Skeletal muscle satellite cell (primary cell): Measurements from ENCODE around the gene PIEZO2.

Experiments
- H3K27me3 ChIP-seq: 2 replicates; pipeline ENCODE4 v1.7.0; 2013; ENCODE audit warnings: low read length; ENCODE audit not compliant: control insufficient read depth, insufficient read depth
- H3K36me3 ChIP-seq: 2 replicates; pipeline ENCODE4 v1.7.0; 2013; ENCODE audit warnings: mild to moderate bottlenecking, control low read depth, low read length; ENCODE audit not compliant: insufficient read depth
- H3K4me1 ChIP-seq: 2 replicates; pipeline ENCODE4 v1.7.0; 2013; ENCODE audit warnings: low read length; ENCODE audit not compliant: control insufficient read depth, insufficient read depth
- H3K4me2 ChIP-seq: 2 replicates; pipeline ENCODE4 v1.7.0; 2013; ENCODE audit warnings: mild to moderate bottlenecking, low read length
- H3K4me3 ChIP-seq: 2 replicates; pipeline ENCODE4 v1.7.0; 2013; ENCODE audit warnings: low read length
- H3K9ac ChIP-seq: 2 replicates; pipeline ENCODE4 v1.7.0; 2013; ENCODE audit warnings: mild to moderate bottlenecking, low read depth, low read length, moderate library complexity
- H3K9me3 ChIP-seq: replicated peaks from 2 replicates; pipeline ENCODE4 v1.7.0; 2013; ENCODE audit warnings: mild to moderate bottlenecking, control low read depth, low read length

PIEZO2 gene

DNA sequence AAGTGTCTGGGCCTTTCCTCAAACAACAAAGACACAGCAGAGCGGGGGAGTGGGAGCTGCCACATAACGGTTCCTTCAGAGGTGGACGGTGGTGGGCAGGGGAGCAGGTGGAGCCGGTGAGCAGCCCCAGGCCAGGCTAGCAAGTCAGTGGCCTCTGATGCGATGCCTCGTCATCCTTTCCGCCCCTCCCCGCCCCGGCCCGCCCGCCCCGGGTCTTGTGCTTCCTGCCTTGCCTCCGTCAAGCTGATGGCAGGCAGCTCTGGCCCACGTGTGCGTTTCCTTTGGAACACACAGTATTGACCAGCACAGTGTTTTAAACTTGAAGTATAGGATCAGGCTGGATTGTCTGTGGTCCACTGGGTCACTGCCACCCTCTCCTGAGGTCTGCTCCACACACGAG is 38.9 kb downstream of the PIEZO2 start:
- H3K9me3 ChIP-seq = no peaks in the 10 kb centered on the region
- no peaks in the 10 kb centered on the region for H3K27me3 ChIP-seq
- no peak overlapping the region for H3K4me2 ChIP-seq
- H3K36me3 ChIP-seq = no peaks in the 10 kb centered on the region
- H3K4me3 ChIP-seq = no peak overlapping the region
- H3K9ac ChIP-seq = no peak overlapping the region
- peaks cover 7% of the 10 kb centered on the region for H3K4me1 ChIP-seq

DNA sequence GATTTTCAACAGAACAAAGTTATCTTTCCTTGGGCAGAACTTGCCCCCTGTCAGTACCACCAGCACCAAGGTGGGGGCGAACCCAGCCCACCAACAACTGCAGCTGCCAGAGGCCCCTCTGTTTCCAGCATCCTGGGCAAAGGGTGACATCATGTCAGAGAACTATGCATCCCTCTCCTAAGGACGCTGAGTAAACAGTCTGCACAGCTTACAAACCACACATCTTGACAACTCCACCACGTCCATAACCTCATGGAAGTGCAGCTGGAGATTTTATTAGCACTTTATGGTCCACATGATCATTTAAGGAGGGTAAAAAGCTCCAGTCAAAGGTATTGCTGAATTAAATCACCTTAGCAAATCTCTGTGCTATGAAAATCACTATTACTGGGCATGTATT is 40.4 kb downstream of the PIEZO2 start:
- Histone ChIP-seq H3K9ac (no peak overlapping the region), H3K4me2 (no peak overlapping the region), H3K27me3 (no peaks in the 10 kb centered on the region), H3K4me3 (no peak overlapping the region), H3K36me3 (no peaks in the 10 kb centered on the region), H3K4me1 (no peaks in the 10 kb centered on the region), H3K9me3 (no peaks in the 10 kb centered on the region)

DNA sequence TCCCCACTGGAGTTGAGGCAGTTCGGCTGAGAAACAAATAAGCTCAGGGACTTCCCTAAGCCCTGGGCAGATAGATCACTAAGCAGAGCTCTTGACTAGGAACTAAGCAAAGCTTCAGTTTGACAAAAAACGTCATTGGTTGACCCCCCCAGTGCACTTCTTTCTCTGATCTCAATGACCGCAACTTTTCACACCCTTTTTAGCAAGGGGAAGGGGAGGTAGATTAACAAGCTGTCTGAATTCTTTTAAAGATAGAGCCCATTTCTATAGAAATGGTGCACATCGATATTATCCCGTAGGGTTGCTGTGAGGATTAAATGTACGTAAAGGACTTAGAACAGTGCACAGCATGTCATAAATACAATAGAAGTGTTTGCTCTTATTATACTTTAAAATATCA is 42.5 kb downstream of the PIEZO2 start:
- Histone ChIP-seq H3K4me2 (no peak overlapping the region), H3K36me3 (no peaks in the 10 kb centered on the region), H3K9me3 (no peaks in the 10 kb centered on the region), H3K4me1 (no peaks in the 10 kb centered on the region), H3K9ac (no peak overlapping the region), H3K27me3 (no peaks in the 10 kb centered on the region), H3K4me3 (no peak overlapping the region)

DNA sequence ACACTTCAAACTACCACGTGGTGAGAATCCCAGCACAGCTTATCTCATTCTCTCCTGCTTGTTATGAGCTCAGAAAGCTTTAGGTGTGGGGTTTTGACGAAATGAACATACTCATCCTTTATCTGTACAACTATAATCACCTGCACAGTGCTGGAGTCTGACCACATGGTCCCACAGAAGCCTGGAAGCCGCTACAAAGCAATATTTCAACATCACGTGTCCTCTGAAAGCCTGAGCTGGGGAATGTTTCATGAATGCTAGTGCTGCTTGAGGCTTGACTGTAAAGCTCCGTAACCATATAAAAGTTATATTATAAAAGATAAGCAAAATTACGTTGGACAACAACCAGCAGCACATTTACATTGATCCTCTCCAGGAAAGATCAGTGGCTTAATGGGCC is 43.9 kb downstream of the PIEZO2 start:
- Histone ChIP-seq H3K4me2 (no peak overlapping the region), H3K9me3 (no peaks in the 10 kb centered on the region), H3K27me3 (no peaks in the 10 kb centered on the region), H3K36me3 (no peaks in the 10 kb centered on the region), H3K4me3 (no peak overlapping the region), H3K9ac (no peak overlapping the region), H3K4me1 (no peaks in the 10 kb centered on the region)

DNA sequence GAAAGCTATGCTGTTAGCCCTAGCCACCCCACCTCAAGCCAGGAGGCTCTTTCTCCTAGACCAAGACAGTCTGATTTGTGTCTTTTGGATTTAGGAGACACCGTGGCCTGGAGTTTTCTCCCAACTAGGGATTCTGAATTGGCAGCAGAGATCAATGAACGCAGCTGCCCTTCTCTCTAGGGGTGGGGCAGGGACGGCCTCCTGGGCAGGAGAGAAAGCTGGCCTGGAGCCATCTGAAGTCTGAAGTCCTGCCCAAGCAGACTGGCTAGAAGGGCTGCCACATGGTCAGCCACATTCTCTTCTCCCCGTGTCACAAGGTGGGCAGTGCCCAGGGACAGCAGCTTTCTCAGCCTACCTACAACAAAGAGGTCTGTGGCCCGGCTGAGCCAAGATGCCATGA is 45.1 kb downstream of the PIEZO2 start:
- H3K4me1 ChIP-seq = no peaks in the 10 kb centered on the region
- H3K9ac ChIP-seq = no peak overlapping the region
- H3K36me3 ChIP-seq = no peaks in the 10 kb centered on the region
- no peak overlapping the region for H3K4me2 ChIP-seq
- H3K4me3 ChIP-seq = no peak overlapping the region
- H3K27me3 ChIP-seq = no peaks in the 10 kb centered on the region
- no peaks in the 10 kb centered on the region for H3K9me3 ChIP-seq

DNA sequence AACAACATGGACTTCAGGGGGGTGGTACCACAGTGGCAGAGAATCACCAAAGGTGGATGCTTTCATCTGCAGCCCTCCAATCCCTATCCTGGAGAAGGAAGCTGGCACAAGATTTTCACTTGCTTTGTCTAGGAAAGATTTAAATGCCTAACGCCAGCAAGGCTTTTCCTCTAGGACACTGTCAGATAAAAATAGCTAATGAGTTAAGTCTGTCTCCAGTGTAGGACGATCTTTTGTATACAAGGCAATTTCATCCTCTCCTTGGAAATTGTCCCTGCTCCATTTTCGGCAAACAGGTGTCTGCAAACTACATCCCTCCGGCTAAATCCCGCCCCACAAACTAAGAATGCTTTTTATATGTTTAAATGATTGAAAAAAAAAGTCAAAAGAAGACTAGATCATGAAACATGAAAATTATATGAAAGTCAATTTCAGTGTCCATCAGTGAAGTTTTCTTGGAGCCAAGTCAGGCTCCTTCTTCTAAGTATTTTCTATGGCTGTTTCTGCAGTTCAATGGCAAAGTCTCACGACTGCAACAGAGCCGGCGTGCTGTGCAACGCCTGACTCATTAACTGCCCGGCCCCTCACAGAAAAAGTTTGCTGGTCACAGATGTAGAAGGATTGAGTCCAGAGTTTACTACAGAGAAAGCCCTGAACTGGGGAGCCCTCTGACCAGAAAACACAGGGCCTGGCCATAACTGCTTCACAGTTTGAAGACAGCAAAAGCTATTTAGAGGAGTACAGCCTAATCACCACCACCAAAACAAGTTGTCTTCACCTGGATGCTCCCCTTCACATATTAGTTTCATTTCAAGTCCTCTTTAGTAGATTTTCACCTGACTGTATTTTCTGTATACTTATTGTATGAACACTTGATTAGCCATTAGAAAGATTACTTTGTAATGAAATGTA is 52.3 kb downstream of the PIEZO2 start:
- Histone ChIP-seq H3K9me3 (no peaks in the 10 kb centered on the region), H3K27me3 (no peaks in the 10 kb centered on the region), H3K9ac (no peak overlapping the region), H3K36me3 (no peaks in the 10 kb centered on the region), H3K4me3 (no peak overlapping the region), H3K4me1 (peaks cover 10% of the 10 kb centered on the region), H3K4me2 (no peak overlapping the region)

DNA sequence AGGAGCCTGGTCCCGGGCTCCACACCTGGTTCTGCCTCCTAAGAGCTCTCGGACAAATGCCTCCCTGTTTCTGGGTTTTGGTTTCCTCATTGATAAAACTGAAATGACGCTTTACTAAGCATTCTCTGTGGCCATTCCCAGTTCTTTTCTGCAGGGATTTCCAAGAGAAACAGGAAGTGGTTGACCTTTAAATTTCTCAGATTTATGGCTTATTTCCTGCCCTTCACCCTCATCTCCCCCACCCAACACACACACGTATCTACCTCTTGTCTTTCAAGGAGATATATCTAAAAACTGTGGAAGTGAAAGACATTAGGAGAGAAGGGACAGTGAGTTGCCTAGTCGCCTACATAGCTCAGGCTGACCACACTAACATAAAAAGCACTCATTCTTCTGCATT is 53.0 kb downstream of the PIEZO2 start:
- no peaks in the 10 kb centered on the region for H3K27me3 ChIP-seq
- no peak overlapping the region for H3K4me3 ChIP-seq
- H3K4me2 ChIP-seq = peak overlapping the region; percentile 22
- H3K36me3 ChIP-seq = no peaks in the 10 kb centered on the region
- H3K4me1 ChIP-seq = peaks cover 10% of the 10 kb centered on the region
- no peaks in the 10 kb centered on the region for H3K9me3 ChIP-seq
- no peak overlapping the region for H3K9ac ChIP-seq

DNA sequence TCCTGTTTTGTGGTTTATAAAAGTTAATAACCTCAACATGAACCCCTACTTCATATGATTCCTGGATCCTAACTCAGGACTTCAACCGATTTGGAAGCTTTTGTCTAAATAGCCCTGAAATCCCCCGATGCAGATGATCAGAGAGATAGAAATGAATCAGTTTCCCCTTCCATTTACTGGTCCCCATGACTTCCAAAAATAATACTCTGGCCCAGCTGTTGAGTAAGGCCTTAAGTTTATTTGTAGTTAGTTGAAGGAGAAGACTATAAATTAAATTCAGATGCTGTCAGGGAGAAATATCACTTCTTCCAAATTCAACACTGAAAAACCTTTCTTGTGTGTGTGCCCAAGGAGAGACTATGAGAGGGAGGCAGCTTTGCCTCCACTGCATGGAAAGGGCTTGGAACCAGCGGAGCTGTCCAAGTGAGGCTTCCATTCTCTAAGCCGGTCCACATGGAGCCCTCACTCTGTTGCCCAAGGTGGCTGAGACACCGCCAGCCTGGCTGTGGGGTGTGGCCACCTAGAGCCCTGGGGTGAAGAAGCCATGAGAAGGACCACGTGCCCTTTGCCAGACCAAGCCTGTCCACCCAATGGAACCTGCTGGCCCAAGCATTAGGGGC is 53.6 kb downstream of the PIEZO2 start:
- Histone ChIP-seq H3K9me3 (no peaks in the 10 kb centered on the region), H3K27me3 (no peaks in the 10 kb centered on the region), H3K36me3 (no peaks in the 10 kb centered on the region), H3K4me3 (no peak overlapping the region), H3K4me2 (peak overlapping the region; percentile 22), H3K9ac (no peak overlapping the region), H3K4me1 (peaks cover 10% of the 10 kb centered on the region)

DNA sequence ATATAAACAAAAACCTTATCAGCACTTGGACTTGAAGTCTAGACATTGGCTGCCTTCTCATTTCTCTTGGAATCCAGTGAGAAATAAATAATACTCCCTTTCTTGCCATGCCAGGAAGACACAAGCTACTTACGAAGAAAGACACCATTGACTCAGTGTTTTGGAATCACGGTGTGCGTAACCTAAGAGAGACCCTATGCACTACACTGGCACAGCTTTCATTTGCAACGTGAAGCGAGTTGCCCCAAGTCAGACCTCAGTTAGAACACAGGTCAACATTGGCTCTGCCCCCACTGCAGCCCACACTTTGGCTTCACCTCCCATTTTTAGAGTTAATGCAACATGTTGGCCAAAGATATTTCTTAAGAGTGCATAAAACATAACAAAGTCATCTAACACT is 54.2 kb downstream of the PIEZO2 start:
- no peak overlapping the region for H3K9ac ChIP-seq

DNA sequence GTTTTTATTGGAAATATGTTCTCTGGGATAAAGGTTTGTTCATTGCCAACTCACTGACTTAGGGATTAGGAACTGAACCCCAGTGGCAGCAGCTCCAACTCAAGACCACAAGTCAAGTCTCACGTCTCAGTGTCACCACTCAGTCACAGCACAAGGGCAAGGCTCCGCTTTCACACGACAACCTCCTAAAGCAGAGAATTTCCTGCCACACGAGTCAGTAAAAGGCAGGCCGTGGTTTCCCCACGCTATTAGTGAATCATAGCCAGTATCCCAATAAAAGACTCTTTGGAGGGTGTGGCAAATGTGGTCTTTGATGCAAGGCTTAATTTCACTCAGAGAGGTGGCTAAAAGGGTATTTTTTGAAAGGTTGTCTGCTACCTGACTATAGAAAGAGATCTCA is 57.6 kb downstream of the PIEZO2 start:
- Histone ChIP-seq H3K27me3 (no peaks in the 10 kb centered on the region), H3K4me1 (peaks cover 9% of the 10 kb centered on the region), H3K4me3 (no peak overlapping the region), H3K9ac (no peak overlapping the region), H3K36me3 (no peaks in the 10 kb centered on the region), H3K9me3 (no peaks in the 10 kb centered on the region), H3K4me2 (no peak overlapping the region)

More for the DNA sequence above, 54.2 kb downstream of the PIEZO2 start:
- Histone ChIP-seq H3K4me3 (no peak overlapping the region), H3K4me2 (no peak overlapping the region), H3K27me3 (no peaks in the 10 kb centered on the region), H3K36me3 (no peaks in the 10 kb centered on the region), H3K9me3 (no peaks in the 10 kb centered on the region), H3K4me1 (peaks cover 10% of the 10 kb centered on the region)

DNA sequence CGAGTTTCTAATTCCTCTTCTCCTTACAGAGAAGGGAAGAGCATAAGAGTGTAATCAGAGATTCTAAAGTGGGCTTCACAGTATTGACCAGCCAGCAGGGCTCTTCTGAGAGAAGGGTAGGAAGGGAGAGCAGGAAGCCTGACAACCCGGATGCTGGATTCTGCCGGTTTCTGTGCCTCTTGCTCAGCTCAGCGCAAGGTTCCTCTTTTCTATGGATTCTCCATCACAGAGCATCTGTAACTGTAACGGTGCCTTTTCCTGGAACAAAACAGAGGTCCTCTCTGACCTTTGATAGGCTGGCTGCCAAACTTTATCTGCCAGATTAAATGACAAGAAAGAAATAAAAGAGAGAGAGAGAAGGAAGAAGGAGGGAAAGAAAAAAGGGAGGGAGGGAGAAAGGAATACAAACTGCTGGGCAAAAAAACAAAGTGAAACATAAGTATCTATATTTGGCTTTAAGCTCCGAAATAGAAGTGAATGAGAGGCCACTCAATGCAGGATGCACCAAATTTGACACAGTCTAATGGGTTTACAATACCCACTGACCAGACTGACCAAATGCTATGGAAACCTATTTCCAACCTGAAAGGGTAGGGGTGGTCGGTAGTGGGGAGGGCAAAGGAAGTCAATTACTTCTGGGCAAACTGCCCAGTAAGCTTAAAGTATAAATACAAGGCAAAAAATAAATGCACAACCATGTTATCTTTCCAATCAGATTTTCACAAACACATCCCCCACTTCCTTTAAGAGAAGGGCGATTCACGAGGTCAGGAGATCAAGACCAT is 59.2 kb downstream of the PIEZO2 start:
- no peaks in the 10 kb centered on the region for H3K36me3 ChIP-seq
- no peak overlapping the region for H3K4me2 ChIP-seq
- no peak overlapping the region for H3K4me3 ChIP-seq
- no peak overlapping the region for H3K9ac ChIP-seq
- peaks cover 3% of the 10 kb centered on the region for H3K27me3 ChIP-seq
- H3K4me1 ChIP-seq = no peaks in the 10 kb centered on the region
- no peaks in the 10 kb centered on the region for H3K9me3 ChIP-seq
